HG03139 (cell line): Measurements from ENCODE around the gene SLC7A9.
"Not testable (repeated sequence)": the region's sequence is repeated elsewhere in the genome, so short reads cannot be mapped to it uniquely, and the experiment has no call there.

ENCODE experiments used
- ATAC-seq: cut with Tn5 transposase; IDR thresholded peaks from one replicate; pipeline ENCODE4 v1.9.1; 2021; ENCODE audit not compliant: unreplicated experiment

The SLC7A9 gene

GRCh38 chr19:32864318-32865007 lies 5.1 kb downstream of the SLC7A9 start:
- no peak for ATAC-seq

- ATAC-seq, result no peak
Observed at GRCh38 chr19:32863841-32864240, 5.7 kb downstream of the SLC7A9 start.

- ATAC-seq, result no peak
Observed at GRCh38 chr19:32863301-32863700, 6.3 kb downstream of the SLC7A9 start.

- ATAC-seq, result no peak
Observed at GRCh38 chr19:32862741-32863140, 6.8 kb downstream of the SLC7A9 start.

GRCh38 chr19:32862173-32862572 lies 7.4 kb downstream of the SLC7A9 start:
- no peak for ATAC-seq

- ATAC-seq, result no peak
Observed at GRCh38 chr19:32861596-32861995, 8.0 kb downstream of the SLC7A9 start.

- ATAC-seq, result no peak
Observed at GRCh38 chr19:32859591-32859990, 10.0 kb downstream of the SLC7A9 start.

- no peak for ATAC-seq
Observed at GRCh38 chr19:32858559-32858958, 11.0 kb downstream of the SLC7A9 start.

- ATAC-seq, result no peak
Observed at GRCh38 chr19:32858155-32858554, 11.4 kb downstream of the SLC7A9 start.

- ATAC-seq, result no peak
Observed at GRCh38 chr19:32857584-32857983, 12.0 kb downstream of the SLC7A9 start.

- not testable (repeated sequence) for ATAC-seq
Observed at GRCh38 chr19:32856818-32857217, 12.7 kb downstream of the SLC7A9 start.

GRCh38 chr19:32852216-32852615 lies 17.4 kb downstream of the SLC7A9 start:
- ATAC-seq, result no peak

- not testable (repeated sequence) for ATAC-seq
Observed at GRCh38 chr19:32848035-32848434, 21.5 kb downstream of the SLC7A9 start.

- ATAC-seq, result no peak
Observed at GRCh38 chr19:32843716-32844245, 25.8 kb downstream of the SLC7A9 start.

- no peak for ATAC-seq
Observed at GRCh38 chr19:32842061-32842460, 27.5 kb downstream of the SLC7A9 start.

GRCh38 chr19:32837531-32837930 lies 32.0 kb downstream of the SLC7A9 start:
- no peak for ATAC-seq

- not testable (repeated sequence) for ATAC-seq
Observed at GRCh38 chr19:32833388-32833787, 36.2 kb downstream of the SLC7A9 start.

GRCh38 chr19:32832825-32833224 lies 36.7 kb downstream of the SLC7A9 start:
- ATAC-seq, result not testable (repeated sequence)

GRCh38 chr19:32832094-32832493 lies 37.5 kb downstream of the SLC7A9 start:
- ATAC-seq, result not testable (repeated sequence)

GRCh38 chr19:32831611-32832010 lies 38.0 kb downstream of the SLC7A9 start:
- ATAC-seq, result no peak

- ATAC-seq, result no peak
Observed at GRCh38 chr19:32830231-32831014, 39.1 kb downstream of the SLC7A9 start.

GRCh38 chr19:32829345-32829896 lies 40.1 kb downstream of the SLC7A9 start:
- ATAC-seq, result no peak
